Hepatocyte (in vitro differentiated cells): ENCODE measurements around the gene PCBD2.

ENCODE experiments used
- CTCF ChIP-seq: fragments of 200-600 bp; sonication (generic); IDR thresholded peaks from 2 replicates; pipeline ENCODE4 v1.5.1; 2016; ENCODE audit warnings: antibody characterized with exemption, mild to moderate bottlenecking; ENCODE audit not compliant: poor library complexity
- EZH2 ChIP-seq: fragments of 200-600 bp; sonication (generic); IDR thresholded peaks from 2 replicates; pipeline ENCODE4 v1.6.1; 2016; ENCODE audit warnings: antibody characterized with exemption, mild to moderate bottlenecking, borderline replicate concordance
- EZH2phosphoT487 ChIP-seq: fragments of 200-600 bp; sonication (generic); IDR thresholded peaks from one replicate; pipeline ENCODE4 v1.6.1; 2018; ENCODE audit warnings: antibody characterized with exemption, mild to moderate bottlenecking, low read depth, moderate library complexity; ENCODE audit not compliant: unreplicated experiment, severe bottlenecking

- no peak for TF ChIP-seq CTCF
- no peak for TF ChIP-seq EZH2
- no peak for TF ChIP-seq EZH2phosphoT487
Measured at GRCh38 chr5:134920848-134921575, 16.1 kb downstream of the PCBD2 start.
